ENCODE results near the gene OR51V1.
"Not testable (repeated sequence)": the region's sequence is repeated elsewhere in the genome, so short reads cannot be mapped to it uniquely, and the experiment has no call there.

Gene OR51V1

GRCh38 chr11:5178046-5178837 is 22.2 kb downstream of the OR51V1 start:
- Histone ChIP-seq H3K9me2 (replicated peaks; ENCODE audit: control insufficient read depth, low read length) (no peaks in the 10 kb centered on the region), H3K79me2 (ENCODE audit: control insufficient read depth, low read length) (no peaks in the 10 kb centered on the region), H3K4me2 (ENCODE audit: low read length) (no peak overlapping the region), H3K27ac (ENCODE audit: low read depth, low read length) (no peak overlapping the region), H3F3A (ENCODE audit: control insufficient read depth, insufficient read depth) (no peaks in the 10 kb centered on the region), H3K4me1 (ENCODE audit: control insufficient read depth, low read length) (no peaks in the 10 kb centered on the region), H3K27me3 (ENCODE audit: control insufficient read depth, low read length) (no peaks in the 10 kb centered on the region), H3K36me3 (ENCODE audit: control insufficient read depth, low read length) (no peaks in the 10 kb centered on the region), H3K4me3 (ENCODE audit: low read length) (no peak overlapping the region), H4K20me1 (ENCODE audit: control insufficient read depth, insufficient read depth, low read depth, low read length) (no peaks in the 10 kb centered on the region), H3K9me3 (ENCODE audit: control insufficient read depth, insufficient read depth, low read length) (no peaks in the 10 kb centered on the region)
- TF ChIP-seq, protein P1, sequence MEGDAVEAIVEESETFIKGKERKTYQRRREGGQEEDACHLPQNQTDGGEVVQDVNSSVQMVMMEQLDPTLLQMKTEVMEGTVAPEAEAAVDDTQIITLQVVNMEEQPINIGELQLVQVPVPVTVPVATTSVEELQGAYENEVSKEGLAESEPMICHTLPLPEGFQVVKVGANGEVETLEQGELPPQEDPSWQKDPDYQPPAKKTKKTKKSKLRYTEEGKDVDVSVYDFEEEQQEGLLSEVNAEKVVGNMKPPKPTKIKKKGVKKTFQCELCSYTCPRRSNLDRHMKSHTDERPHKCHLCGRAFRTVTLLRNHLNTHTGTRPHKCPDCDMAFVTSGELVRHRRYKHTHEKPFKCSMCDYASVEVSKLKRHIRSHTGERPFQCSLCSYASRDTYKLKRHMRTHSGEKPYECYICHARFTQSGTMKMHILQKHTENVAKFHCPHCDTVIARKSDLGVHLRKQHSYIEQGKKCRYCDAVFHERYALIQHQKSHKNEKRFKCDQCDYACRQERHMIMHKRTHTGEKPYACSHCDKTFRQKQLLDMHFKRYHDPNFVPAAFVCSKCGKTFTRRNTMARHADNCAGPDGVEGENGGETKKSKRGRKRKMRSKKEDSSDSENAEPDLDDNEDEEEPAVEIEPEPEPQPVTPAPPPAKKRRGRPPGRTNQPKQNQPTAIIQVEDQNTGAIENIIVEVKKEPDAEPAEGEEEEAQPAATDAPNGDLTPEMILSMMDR (IDR thresholded peaks at IDR 0.05; ENCODE audit: low read depth, low read length, poor library complexity, severe bottlenecking), result no peak
- no peak for TF ChIP-seq EZH2phosphoT487 (IDR thresholded peaks at IDR 0.05; ENCODE audit: borderline replicate concordance, low read length)

GRCh38 chr11:5174934-5175333 is 25.5 kb downstream of the OR51V1 start:
- TF ChIP-seq, protein P1 (IDR thresholded peaks at IDR 0.05; ENCODE audit: low read depth, low read length, poor library complexity, severe bottlenecking), result no peak
- no peak for TF ChIP-seq EZH2phosphoT487 (IDR thresholded peaks at IDR 0.05; ENCODE audit: borderline replicate concordance, low read length)
- no peak overlapping the region for H3K4me2 ChIP-seq (ENCODE audit: low read length)
- H3K9me3 ChIP-seq (ENCODE audit: control insufficient read depth, insufficient read depth, low read length), result no peaks in the 10 kb centered on the region
- no peaks in the 10 kb centered on the region for H3K9me2 ChIP-seq (replicated peaks; ENCODE audit: control insufficient read depth, low read length)
- no peaks in the 10 kb centered on the region for H3K27me3 ChIP-seq (ENCODE audit: control insufficient read depth, low read length)
- H3K79me2 ChIP-seq (ENCODE audit: control insufficient read depth, low read length), result no peaks in the 10 kb centered on the region
- no peaks in the 10 kb centered on the region for H3F3A ChIP-seq (ENCODE audit: control insufficient read depth, insufficient read depth)
- no peak overlapping the region for H3K4me3 ChIP-seq (ENCODE audit: low read length)
- no peaks in the 10 kb centered on the region for H4K20me1 ChIP-seq (ENCODE audit: control insufficient read depth, insufficient read depth, low read depth, low read length)
- no peak overlapping the region for H3K27ac ChIP-seq (ENCODE audit: low read depth, low read length)
- H3K4me1 ChIP-seq (ENCODE audit: control insufficient read depth, low read length), result no peaks in the 10 kb centered on the region
- no peaks in the 10 kb centered on the region for H3K36me3 ChIP-seq (ENCODE audit: control insufficient read depth, low read length)

- Histone ChIP-seq H3K36me3 (ENCODE audit: control insufficient read depth, low read length) (no peaks in the 10 kb centered on the region), H3K4me1 (ENCODE audit: control insufficient read depth, low read length) (no peaks in the 10 kb centered on the region), H3K4me3 (ENCODE audit: low read length) (no peak overlapping the region), H3K27ac (ENCODE audit: low read depth, low read length) (no peak overlapping the region), H3K9me3 (ENCODE audit: control insufficient read depth, insufficient read depth, low read length) (no peaks in the 10 kb centered on the region), H4K20me1 (ENCODE audit: control insufficient read depth, insufficient read depth, low read depth, low read length) (no peaks in the 10 kb centered on the region), H3K4me2 (ENCODE audit: low read length) (no peak overlapping the region), H3F3A (ENCODE audit: control insufficient read depth, insufficient read depth) (no peaks in the 10 kb centered on the region), H3K9me2 (replicated peaks; ENCODE audit: control insufficient read depth, low read length) (no peaks in the 10 kb centered on the region), H3K79me2 (ENCODE audit: control insufficient read depth, low read length) (no peaks in the 10 kb centered on the region), H3K27me3 (ENCODE audit: control insufficient read depth, low read length) (no peaks in the 10 kb centered on the region)
- TF ChIP-seq, protein P1 (IDR thresholded peaks at IDR 0.05; ENCODE audit: low read depth, low read length, poor library complexity, severe bottlenecking), result no peak
- no peak for TF ChIP-seq EZH2phosphoT487 (IDR thresholded peaks at IDR 0.05; ENCODE audit: borderline replicate concordance, low read length)
Observed at GRCh38 chr11:5171856-5172255, 28.6 kb downstream of the OR51V1 start.

GRCh38 chr11:5165898-5166297 is 34.6 kb downstream of the OR51V1 start:
- not testable (repeated sequence) for H3K9me3 ChIP-seq (ENCODE audit: control insufficient read depth, insufficient read depth, low read length); H4K20me1 ChIP-seq (ENCODE audit: control insufficient read depth, insufficient read depth, low read depth, low read length); H3K79me2 ChIP-seq (ENCODE audit: control insufficient read depth, low read length); H3K4me1 ChIP-seq (ENCODE audit: control insufficient read depth, low read length); H3K27me3 ChIP-seq (ENCODE audit: control insufficient read depth, low read length); H3K4me2 ChIP-seq (ENCODE audit: low read length); H3K9me2 ChIP-seq (replicated peaks; ENCODE audit: control insufficient read depth, low read length); H3K4me3 ChIP-seq (ENCODE audit: low read length); H3K27ac ChIP-seq (ENCODE audit: low read depth, low read length); H3K36me3 ChIP-seq (ENCODE audit: control insufficient read depth, low read length); H3F3A ChIP-seq (ENCODE audit: control insufficient read depth, insufficient read depth)

- not testable (repeated sequence) for H3F3A ChIP-seq (ENCODE audit: control insufficient read depth, insufficient read depth); H3K9me2 ChIP-seq (replicated peaks; ENCODE audit: control insufficient read depth, low read length); H3K36me3 ChIP-seq (ENCODE audit: control insufficient read depth, low read length); H3K4me2 ChIP-seq (ENCODE audit: low read length); H3K27ac ChIP-seq (ENCODE audit: low read depth, low read length); H4K20me1 ChIP-seq (ENCODE audit: control insufficient read depth, insufficient read depth, low read depth, low read length); H3K9me3 ChIP-seq (ENCODE audit: control insufficient read depth, insufficient read depth, low read length); H3K79me2 ChIP-seq (ENCODE audit: control insufficient read depth, low read length); H3K4me1 ChIP-seq (ENCODE audit: control insufficient read depth, low read length); H3K27me3 ChIP-seq (ENCODE audit: control insufficient read depth, low read length); H3K4me3 ChIP-seq (ENCODE audit: low read length)
Observed at GRCh38 chr11:5164807-5165206, 35.7 kb downstream of the OR51V1 start.

DNA sequence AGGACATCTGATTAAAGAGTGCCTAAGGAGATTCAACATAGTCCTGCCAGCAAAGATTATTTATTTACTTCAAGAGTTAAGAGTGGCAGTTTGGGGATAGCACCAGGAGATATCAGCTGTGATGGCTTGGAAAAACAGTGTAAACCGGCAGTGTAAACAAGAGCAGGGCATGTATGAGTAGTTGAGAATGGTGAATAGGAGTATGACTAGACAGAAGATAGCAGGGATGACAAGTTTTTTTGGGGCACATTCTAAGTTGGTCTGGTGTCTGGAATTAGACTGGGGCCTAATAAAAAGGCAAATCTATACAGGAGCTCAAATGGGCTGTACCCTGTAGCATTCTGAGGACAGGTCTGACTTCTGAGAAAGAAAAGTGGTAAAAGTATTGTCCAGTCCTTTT is 39.4 kb downstream of the OR51V1 start:
- H3K27ac ChIP-seq (ENCODE audit: low read depth, low read length); H3F3A ChIP-seq (ENCODE audit: control insufficient read depth, insufficient read depth): not testable (repeated sequence)

More for the DNA sequence above, 39.4 kb downstream of the OR51V1 start:
- H3K4me3 ChIP-seq (ENCODE audit: low read length); H3K9me3 ChIP-seq (ENCODE audit: control insufficient read depth, insufficient read depth, low read length); H3K4me2 ChIP-seq (ENCODE audit: low read length); H3K9me2 ChIP-seq (replicated peaks; ENCODE audit: control insufficient read depth, low read length); H3K27me3 ChIP-seq (ENCODE audit: control insufficient read depth, low read length); H3K79me2 ChIP-seq (ENCODE audit: control insufficient read depth, low read length); H4K20me1 ChIP-seq (ENCODE audit: control insufficient read depth, insufficient read depth, low read depth, low read length); H3K36me3 ChIP-seq (ENCODE audit: control insufficient read depth, low read length); H3K4me1 ChIP-seq (ENCODE audit: control insufficient read depth, low read length): not testable (repeated sequence)

All from DOHH2 (cell line).